H1 (cell line): Measurements from ENCODE around the gene ATXN2.

ENCODE experiments used
- CTCF ChIP-seq, 3 experiments: IDR thresholded peaks; 1 replicate in 2 of 3; 2 replicates in 1 of 3; pipeline versions ENCODE4 v1.5.1 to v1.6.1; 2011; ENCODE audit warnings: low read length in 3 of 3, mild to moderate bottlenecking in 3 of 3, inconsistent platforms in 2 of 3, low read depth in 1 of 3, moderate library complexity in 1 of 3; ENCODE audit not compliant: insufficient read depth in 1 of 3; ENCODE audit errors: control extremely low read depth in 1 of 3
- MAX ChIP-seq: IDR thresholded peaks from 2 replicates; pipeline ENCODE4 v1.6.1; 2012; ENCODE audit warnings: inconsistent platforms
- POLR2A ChIP-seq, 2 experiments: IDR thresholded peaks; 1 replicate in 1 of 2; 2 replicates in 1 of 2; pipeline ENCODE4 v1.6.1; 2011; ENCODE audit warnings: low read depth in 2 of 2, low read length in 2 of 2, mild to moderate bottlenecking in 2 of 2; ENCODE audit errors: control extremely low read depth in 1 of 2
- RXRA ChIP-seq: IDR thresholded peaks from 2 replicates; pipeline ENCODE4 v1.6.1; 2011; ENCODE audit warnings: low read depth, mild to moderate bottlenecking, low read length, moderate library complexity; ENCODE audit not compliant: insufficient read depth
- YY1 ChIP-seq: IDR thresholded peaks from 2 replicates; pipeline ENCODE4 v1.6.1; 2011; ENCODE audit warnings: low read depth, mild to moderate bottlenecking, low read length

- TF ChIP-seq CTCF (IDR thresholded peaks at IDR 0.05; ENCODE audit: control extremely low read depth in 1 of 3, insufficient read depth in 1 of 3, low read depth in 1 of 3, low read length in 3 of 3): no peak
- no peak for TF ChIP-seq YY1
- TF ChIP-seq POLR2A (IDR thresholded peaks at IDR 0.05; ENCODE audit: control extremely low read depth in 1 of 2, low read depth in 2 of 2, low read length in 2 of 2): no peak
- no peak for TF ChIP-seq RXRA
- no peak; the same call in 1 of the 2 replicates for TF ChIP-seq MAX
Measured at GRCh38 chr12:111406474-111407376, 192.4 kb downstream of the ATXN2 start.
